Ovary (tissue), 3 donors: Measurements from ENCODE around the gene RASGRP4.

ENCODE experiments used
- EP300 ChIP-seq: sonication (generic); formaldehyde crosslinking; IDR thresholded peaks from one replicate; pipeline ENCODE4 v1.6.1; 2017; ENCODE audit warnings: antibody characterized with exemption
- TF ChIP-seq, protein P1 (sequence below), 3 donors: fragments of 450-650 bp in 2 of 3; fragments of 200-600 bp in 1 of 3; IDR thresholded peaks; one replicate each; pipeline versions ENCODE4 v1.5.1 to v1.8.0; 2016 to 2022; ENCODE audit warnings: antibody characterized with exemption in 3 of 3, mild to moderate bottlenecking in 1 of 3
- donor health status: DM: no; HTN: no; CAD: no.

GRCh38 chr19:38391911-38392464, 34.0 kb downstream of the RASGRP4 start:
- TF ChIP-seq, protein P1, sequence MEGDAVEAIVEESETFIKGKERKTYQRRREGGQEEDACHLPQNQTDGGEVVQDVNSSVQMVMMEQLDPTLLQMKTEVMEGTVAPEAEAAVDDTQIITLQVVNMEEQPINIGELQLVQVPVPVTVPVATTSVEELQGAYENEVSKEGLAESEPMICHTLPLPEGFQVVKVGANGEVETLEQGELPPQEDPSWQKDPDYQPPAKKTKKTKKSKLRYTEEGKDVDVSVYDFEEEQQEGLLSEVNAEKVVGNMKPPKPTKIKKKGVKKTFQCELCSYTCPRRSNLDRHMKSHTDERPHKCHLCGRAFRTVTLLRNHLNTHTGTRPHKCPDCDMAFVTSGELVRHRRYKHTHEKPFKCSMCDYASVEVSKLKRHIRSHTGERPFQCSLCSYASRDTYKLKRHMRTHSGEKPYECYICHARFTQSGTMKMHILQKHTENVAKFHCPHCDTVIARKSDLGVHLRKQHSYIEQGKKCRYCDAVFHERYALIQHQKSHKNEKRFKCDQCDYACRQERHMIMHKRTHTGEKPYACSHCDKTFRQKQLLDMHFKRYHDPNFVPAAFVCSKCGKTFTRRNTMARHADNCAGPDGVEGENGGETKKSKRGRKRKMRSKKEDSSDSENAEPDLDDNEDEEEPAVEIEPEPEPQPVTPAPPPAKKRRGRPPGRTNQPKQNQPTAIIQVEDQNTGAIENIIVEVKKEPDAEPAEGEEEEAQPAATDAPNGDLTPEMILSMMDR (IDR thresholded peaks at IDR 0.05) = no peak
- TF ChIP-seq EP300 = no peak
